GM18907 (cell line): ENCODE data around the gene LIX1.
"Not testable (repeated sequence)": the region's sequence is repeated elsewhere in the genome, so short reads cannot be mapped to it uniquely, and the experiment has no call there.

ENCODE experiments used
- ATAC-seq: cut with Tn5 transposase; IDR thresholded peaks from one replicate; pipeline ENCODE4 v1.9.1; 2021; ENCODE audit warnings: mild to moderate bottlenecking, moderate library complexity; ENCODE audit not compliant: unreplicated experiment

Gene LIX1

DNA sequence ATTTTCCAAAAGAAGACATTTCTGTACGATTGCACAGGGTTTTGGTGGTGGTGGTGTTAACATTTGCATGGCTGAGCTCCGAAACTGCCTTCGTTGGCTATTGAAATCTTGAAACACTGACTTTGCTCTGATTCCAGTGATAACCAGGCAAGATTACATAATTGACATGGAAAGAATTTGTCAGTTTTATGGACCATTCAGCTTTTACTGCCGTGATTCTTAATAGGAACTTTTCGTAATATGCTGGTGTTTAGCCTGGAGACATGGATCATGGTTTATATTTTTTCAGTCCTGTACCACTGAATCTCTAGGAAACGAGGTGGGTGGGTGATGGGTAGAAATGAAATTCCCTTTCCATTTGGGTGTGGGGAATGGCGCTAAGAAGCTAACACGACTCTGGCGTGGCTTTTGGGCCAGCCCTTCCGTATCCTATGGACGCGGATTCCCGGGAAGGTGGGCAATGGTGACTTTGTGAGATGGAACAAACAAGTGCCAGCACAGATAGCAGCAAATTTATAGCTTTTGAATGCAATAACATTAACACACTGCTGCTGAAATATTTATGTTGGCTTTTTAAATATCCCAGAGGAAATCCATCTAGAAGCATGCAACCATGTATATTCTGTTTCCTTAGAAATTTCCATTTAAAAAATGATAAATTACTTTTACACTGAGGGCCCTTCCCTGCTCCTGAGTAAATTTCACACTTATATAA, 36.8 kb downstream of the LIX1 start:
- no peak for ATAC-seq

DNA sequence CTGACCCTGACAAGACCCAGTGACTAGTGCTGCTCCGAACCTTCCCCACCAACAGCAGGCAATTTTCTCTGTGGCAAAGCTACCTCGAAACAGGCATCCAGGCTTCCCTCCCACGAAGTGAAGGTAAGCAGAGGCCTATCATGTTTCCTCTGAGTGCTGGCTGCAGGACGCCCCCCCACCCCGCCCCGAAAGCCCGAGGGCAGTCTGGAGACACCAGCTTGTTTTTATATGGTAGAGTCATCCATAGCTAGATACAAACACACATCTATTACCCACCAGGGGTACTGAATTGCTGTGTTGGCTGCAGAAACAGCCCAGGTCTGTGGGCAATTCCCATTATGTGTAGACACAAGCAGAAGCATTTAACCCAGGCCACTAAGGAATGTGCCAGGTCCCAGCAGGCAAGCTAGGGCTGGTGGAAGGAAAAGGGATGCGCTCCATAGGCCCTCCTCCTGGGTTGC, 40.4 kb downstream of the LIX1 start:
- no peak for ATAC-seq

DNA sequence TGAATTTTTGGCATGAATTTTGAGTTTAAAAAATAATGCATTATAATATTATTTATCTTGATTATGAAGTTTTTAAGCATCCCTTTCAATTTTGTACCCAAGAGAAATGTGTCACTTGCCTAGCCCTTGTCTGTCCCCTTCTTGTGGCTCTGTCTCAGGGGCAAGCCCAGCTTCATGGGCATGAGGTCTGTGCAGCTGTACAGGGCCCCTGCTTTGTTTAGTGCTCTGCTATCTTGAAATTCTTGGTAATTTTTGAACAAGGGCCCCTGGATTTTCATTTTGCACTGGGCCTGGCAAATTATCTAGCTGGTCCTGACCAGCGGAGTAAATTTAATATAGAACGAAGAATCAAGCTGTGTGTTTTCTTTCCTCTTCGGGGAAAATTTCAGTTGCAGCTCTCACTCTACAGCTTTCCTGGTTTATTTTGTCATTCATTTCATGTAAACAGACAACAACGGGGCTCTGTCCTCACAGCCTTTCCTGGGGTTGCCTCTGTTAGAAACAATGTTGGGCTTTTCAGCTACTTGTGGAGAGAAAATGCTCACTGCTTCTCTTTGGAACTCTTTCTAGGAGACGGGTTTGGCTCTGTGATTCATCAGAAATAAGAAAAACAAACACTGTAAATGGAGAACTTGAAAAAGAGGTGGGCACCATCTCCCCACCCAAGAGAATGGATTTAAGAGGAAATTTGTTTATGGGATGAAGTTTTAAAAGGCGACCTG, 41.1 kb downstream of the LIX1 start:
- ATAC-seq, result no peak

DNA sequence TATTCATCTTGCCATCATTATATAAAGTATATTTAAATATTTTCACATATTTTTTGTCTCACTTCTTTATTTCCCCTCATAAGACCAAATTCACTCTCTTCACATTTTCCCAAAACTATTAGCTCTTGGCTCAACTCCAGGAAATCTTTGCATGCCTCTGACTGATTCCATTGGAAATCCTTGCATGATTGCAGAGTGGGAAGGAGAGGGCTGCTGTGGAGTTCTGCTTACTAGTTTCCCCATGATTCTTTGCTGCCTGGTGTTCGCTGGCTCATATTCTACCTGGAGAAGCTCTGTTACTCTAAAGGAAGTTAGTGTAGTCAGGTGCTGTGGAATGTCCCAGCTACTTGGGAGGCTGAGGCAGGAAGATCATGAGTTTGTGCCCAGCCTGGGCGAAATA, 41.9 kb downstream of the LIX1 start:
- ATAC-seq, result no peak

DNA sequence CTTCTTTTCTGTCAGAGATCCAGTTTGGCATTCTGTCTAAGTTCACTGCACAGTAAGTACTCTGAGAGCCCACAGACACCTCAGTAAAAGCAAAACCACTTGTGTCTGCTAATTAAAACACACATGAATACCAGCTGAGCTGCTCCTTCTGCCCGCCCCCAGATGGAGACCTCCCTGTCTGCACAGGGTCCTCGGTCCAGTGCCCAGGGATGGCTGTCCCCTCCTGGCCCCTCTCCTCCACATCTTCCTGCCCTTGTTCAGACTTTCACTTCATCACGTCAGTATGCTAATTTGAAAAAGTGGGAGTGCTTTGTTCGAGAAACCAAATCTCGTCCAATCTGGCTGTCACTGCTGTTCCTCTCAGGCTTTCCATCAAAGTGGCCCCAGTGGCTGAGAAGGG, 43.5 kb downstream of the LIX1 start:
- no peak for ATAC-seq

DNA sequence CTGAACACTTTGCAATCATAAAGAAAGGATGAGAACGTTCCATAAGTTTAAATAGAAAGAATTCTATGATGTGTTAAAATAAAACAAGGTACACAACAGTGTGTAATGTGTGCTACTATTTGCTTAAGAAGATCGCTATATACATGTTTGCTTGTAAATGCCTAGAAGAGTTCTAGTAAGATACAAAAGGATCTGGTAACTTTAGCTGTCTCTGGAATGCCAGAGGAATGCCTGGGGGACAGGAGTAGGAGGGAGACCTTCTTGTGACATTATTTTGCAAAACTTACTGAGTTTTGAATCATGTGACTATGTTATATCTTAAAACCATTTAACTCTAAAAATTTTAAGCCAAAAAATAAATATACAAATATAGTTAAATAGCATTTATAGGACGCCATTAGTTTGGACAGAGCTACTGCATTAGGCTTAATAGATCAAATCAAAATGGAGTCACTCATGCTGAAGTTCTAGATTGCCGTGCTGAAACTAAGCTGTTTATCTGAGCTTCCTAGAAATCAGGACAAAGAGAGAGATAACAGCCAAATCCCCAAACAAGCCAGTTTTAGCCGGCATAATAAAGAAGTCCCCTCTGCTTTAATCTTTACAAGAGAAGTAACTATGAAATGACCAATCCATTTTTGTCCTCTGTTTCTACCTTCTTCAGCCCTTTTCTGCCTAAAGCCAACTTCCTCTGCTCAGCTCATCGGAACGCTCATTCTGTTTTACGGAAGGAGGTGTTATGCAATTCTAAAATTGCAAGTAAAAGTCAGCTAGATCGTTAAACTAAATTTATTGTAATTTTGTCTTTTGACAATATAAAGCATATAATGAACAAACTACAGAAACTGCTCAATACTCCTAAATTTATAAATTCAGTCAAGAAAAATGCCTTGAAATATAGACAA, 44.8 kb downstream of the LIX1 start:
- ATAC-seq, result no peak

DNA sequence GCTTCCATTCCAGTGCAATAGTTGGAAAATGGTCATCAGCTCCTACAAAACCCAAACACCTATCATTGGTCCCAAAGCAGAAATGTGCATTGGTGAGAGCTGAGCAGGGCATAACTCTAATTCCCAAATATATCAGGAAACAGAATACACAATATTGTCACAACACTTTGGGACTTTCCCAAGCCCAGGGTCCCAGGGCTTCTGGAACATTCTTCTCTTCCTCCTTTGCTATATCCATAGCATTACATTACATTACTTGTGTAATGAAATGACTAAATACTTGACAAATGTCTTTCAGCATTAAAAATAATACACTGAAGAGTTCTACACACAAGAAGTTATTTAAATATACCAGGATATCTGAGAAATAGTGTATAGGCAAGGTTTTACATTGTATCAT, 45.6 kb downstream of the LIX1 start:
- no peak for ATAC-seq

DNA sequence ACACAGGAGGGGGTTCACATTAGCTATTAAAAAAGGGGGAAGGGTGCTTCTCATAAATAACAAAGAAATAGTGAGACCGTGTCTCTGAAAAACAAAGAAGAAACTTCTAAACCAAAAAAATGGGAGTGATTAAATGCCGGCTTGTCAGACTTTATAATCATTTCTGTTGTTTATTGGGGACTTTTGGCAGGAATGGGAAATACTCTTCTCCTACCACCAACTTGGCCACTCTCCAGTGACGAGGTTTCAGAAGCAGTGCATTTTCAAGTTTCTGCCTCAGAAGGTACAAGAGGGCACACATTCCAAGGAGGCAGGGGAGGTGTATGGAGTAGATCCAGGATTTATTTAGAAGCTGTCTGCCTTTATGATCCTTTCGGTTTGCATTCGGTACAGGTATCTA, 46.2 kb downstream of the LIX1 start:
- no peak for ATAC-seq

DNA sequence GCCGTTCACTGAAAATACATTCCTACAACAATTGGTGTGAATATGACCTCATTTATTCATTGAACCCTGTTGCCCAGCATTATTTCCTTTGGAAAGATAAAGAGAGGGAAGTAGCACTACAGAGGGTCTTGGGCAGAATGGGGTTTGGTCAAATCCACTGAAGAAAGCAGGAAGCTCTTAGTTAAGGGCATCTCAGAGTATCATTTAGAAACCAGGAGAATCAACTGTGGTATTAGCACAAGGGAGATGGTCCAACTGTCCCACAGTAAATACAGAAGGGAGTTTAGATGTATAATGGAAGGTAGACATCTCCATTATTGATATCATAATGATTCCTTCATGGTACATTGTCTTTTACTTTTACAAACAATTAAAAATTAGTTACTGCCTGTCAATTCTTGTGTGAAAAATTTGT, 47.1 kb downstream of the LIX1 start:
- peak; percentile 54 for ATAC-seq

DNA sequence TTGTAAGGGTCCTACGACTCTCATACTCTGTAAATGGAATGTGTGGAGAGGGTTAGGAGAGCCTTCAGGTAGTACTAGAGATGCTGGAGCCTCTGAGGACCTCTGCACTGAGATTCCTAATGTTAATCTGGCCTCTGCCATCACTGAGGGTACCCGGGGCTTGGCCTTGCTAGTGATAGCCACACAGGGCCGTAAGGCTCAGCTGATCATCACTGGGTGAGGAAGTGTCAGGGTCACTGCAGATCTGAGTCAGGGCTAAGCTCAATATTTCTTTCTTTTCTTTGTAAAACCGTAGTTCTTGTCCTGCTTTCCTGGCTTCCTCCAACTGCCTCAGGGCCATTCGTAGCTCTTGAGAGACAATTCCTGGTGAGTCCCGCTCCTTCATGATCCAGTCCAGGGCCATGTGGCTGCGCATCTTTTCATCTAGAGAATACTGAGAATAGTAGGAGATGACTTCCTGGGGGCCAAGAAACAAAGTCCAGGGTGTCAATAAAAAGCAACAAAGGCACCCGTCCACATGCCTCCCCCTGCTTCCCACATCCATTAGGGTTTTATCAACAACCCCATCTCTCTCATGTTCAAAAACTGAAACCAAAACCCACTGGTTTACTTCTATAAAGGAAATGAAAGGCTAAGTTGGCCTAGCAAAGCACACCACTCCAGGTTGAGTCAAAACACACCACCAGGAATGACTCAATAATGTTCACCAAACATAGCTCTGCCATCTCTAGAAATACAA, 47.7 kb downstream of the LIX1 start:
- peak; percentile 99 for ATAC-seq

DNA sequence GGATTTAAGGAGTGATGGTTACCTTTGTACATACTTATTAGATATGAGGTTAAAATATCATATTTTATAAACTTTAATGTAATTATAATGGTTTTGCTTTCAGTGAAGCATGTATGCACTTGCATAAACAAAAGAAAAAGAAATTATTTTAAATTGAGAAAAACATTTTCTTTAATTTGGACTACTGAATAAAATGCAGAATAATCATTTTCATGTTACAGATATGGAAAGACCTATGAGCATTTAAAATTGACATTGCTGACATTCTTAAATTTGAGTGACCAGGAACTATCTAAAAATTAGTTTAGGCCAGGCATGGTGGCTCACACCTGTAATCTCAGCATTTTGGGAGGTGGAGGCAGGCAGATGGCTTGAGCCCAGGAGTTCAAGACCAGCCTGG, 49.2 kb downstream of the LIX1 start:
- no peak for ATAC-seq

DNA sequence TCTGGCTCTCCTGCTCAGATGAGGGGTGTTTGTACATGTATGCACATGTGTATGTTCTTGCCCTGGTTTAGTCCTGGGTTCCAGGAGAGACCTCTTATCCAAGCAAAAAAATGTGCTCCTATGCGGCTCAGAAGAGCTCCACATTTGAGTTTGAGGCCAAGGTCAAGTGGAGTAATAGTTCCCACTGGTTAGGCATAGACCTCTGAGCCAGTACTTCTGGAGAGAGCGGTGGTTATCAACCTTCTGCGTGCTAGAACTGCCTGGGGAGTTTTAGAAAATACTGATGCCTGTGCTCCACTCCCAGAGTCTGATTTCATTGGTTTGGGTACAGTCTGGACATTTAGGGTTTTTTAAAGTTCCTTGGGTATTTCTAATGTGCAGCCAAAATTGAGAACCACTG, 51.5 kb downstream of the LIX1 start:
- no peak for ATAC-seq

DNA sequence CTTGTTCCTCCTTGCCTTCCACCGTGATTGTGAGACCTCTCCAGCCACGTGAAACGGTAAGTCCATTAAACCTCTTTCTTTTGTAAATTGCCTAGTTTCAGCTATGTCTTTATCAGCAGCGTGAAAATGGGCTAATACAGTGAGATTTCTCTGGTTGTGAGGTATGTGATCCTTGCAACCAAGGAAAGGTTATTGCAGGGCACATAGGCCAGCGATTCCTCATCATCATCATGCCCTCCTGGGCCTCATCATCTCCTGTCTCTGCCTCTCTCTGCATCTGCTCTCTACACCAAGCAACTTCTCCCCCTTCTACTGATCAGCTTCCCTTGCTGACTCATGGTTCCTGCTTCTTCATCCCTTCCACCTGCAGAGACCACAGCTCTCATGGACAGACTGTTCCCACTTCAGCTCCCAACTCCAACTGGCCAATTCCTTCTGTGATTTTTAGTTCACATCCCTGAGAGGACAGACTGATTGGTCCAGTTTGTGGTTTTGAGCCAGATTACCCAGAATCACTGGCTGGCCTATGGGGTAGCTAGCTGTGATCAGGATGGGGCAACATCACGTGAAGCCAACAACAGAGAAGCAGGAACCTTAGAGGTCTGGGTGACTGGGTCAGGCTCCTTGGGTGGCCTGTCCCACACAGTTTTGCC, 53.1 kb downstream of the LIX1 start:
- ATAC-seq, result no peak

DNA sequence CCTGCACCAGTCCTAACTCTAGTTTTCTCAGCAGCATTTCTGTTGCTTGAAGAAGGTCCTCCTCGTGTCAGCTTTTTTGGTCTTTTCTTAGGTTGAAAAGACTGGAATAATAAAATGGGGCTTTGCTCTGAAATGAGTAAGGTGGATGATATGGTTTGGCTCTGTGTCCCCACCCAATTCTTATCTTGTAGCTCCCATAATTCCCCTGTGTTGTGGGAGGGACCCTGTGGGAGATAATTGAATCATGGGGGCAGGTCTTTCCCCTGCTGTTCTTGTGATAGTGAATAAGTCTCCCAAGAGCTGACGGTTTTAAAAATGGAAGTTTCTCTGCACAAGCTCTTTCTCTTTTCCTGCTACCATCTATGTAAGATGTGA, 53.6 kb downstream of the LIX1 start:
- ATAC-seq, result no peak

DNA sequence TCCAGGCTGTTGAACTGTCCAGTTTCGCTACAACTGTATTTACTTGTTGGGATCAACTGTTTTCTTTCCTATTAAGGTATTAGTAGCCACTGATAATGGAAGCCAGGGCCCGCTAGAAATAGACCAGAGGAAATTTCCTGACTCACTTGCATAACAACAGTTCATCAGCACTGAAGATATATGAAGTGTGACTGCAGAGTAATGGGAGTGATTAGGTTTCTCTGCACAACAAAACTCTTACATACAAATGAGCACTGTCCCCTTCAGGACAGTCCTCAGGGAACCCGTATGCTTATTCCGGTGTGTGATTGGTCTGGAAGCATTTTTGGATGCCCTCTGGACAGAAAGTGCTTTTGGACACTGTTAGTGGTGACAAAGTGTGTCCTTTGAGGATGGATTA, 55.3 kb downstream of the LIX1 start:
- no peak for ATAC-seq

DNA sequence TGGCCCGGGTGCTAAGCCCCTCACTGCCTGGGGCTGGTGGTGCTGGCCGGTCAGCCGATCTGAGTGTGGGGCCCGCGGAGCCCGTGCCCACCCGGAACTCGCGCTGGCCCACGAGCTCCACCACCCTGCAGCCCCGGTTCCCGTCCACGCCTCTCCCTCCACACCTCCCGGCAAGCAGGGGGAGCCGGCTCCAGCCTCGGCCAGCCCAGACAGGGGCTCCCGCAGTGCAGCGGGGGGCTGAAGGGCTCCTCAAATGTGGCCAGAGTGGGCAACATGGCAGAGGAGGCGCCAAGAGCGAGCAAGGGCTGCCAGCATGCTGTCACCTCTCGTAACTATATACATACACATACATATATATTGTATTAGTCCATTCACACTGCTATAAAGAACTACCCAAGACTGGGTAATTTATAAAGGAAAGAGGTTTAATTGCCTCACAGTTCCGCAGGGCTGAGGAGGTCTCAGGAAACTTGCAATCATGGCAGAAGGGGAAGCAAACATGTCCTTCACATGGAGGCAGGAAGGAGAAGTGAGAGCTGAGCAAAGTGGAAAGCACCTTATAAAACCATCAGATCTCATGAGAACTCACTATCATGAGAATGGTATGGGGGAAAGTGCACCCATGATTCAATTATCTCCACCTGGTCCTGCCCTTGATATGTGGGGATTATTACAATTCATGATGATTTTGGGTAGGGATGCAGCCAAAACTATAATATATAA, 56.8 kb downstream of the LIX1 start:
- ATAC-seq, result peak; percentile 52

DNA sequence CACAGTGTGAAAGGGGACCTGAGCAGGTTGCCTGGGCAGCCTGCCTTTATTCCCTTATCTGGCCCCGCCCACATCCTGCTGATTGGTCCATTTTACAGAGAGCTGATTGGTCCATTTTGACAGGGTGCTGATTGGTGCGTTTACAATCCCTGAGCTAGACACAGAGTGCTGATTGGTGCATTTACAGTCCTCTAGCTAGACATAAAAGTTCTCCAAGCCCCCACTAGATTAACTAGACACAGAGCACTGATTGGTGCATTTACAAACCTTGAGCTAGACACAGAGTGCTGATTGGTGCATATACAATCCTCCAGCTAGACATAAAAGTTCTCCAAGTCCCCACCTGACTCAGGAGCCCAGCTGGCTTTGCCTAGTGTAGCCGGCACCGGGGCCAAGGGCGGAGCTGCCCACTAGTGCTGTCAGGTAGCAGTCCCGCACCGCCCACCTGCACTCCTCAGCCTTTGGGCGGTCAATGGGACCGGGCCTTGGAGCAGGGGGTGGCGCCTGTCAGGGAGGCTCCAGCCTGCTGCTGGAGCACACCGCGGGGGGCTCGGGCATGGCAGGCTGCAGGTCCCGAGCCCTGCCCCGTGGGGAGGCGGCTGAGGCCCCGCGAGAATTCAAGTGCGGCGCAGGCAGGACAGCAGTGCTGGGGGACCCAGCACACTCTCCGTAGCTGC, 57.5 kb downstream of the LIX1 start:
- ATAC-seq, result not testable (repeated sequence)

DNA sequence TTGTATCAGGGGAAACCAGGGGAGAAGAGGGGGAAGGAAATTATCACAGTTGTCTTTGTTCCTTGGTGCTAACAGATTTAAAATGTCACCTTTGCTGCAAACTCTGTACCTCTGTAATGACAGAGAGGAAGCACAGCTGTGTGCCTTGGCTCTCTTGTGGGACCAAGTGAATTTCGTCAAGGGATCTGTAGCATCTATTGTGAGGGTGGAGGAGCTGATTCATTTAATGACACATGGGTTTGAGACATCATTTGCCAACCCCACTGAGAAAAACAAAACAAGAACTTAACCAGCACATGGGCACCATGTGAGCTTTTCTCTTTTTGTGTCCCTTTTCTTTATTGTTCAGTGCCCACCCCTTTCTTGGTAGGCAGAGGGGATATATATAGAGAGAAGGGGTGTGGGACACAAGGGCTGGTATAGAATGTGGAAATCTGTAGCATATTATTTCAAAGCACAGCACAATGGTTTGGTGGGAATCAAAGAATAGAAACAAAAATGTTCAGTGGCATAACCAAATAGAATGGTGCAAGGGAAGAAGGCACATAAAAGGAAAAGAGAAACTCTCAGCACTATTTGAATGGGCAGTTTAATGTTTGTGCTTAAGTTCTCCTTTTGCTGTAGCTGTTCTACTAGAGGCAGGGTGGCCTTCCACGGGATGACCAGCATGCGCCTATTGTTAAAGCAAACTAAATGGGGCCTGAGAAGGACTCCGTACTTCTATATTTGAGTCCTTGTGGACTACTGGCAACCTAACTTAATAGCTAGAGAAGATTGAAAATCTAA, 63.3 kb downstream of the LIX1 start:
- ATAC-seq, result peak; percentile 62
